Vagina (tissue), 2 donors: ENCODE results near the gene MMP24.

Experiments used
- CTCF ChIP-seq, 3 experiments: fragments of 450-650 bp in 2 of 3; fragments of 200-600 bp in 1 of 3; sonication (generic) in 1 of 3; IDR thresholded peaks; one replicate each; pipeline ENCODE4 v1.5.1; 2017 to 2019; ENCODE audit warnings: antibody characterized with exemption in 3 of 3, mild to moderate bottlenecking in 2 of 3, moderate library complexity in 2 of 3
- POLR2A ChIP-seq, 2 donors: fragments of 450-650 bp; IDR thresholded peaks; one replicate each; pipeline ENCODE4 v1.6.1; 2017; ENCODE audit warnings: antibody characterized with exemption in 2 of 2, mild to moderate bottlenecking in 2 of 2, moderate library complexity in 2 of 2

GRCh38 chr20:35312318-35312717, 85.8 kb downstream of the MMP24 start:
- TF ChIP-seq CTCF (IDR thresholded peaks at IDR 0.05): no peak
- TF ChIP-seq POLR2A (IDR thresholded peaks at IDR 0.05): no peak
